Measurements from ENCODE around the gene SPG7. TPM values are rescaled to one million over a fixed set of nuclear protein-coding genes. Genes with fewer than 3 reads are reported as not detected.

SPG7 gene
- total and polyA plus RNA-seq, 2 donors (not counting 1 experiment from before 2014, with no cell fraction given), result 35.1 to 107 TPM

DNA sequence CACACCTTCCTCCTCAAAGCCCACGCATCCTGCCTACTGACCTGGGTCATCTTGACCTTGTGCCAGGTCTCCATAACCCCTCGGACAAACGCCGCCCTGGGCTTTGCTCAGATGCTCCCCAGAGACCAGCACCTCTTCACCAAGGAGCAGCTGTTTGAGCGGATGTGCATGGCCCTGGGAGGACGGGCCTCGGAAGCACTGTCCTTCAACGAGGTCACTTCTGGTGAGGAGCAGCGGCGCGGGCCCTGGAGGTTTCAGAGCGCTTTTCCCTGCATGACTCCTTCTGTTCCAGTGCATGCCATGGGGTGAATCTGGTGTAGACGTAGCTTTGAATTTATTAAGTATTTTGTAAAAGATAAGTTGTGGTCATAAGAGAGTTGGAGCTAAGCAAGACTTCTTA lies 44.7 kb downstream of the SPG7 start:
- H3K9me3 ChIP-seq (ENCODE audit: control insufficient read depth, insufficient read depth, low read depth, low read length), result no peaks in the 10 kb centered on the region
- no peak for TF ChIP-seq EZH2 (IDR thresholded peaks at IDR 0.05; ENCODE audit: low read length, missing control alignments)
- TF ChIP-seq, protein P1, sequence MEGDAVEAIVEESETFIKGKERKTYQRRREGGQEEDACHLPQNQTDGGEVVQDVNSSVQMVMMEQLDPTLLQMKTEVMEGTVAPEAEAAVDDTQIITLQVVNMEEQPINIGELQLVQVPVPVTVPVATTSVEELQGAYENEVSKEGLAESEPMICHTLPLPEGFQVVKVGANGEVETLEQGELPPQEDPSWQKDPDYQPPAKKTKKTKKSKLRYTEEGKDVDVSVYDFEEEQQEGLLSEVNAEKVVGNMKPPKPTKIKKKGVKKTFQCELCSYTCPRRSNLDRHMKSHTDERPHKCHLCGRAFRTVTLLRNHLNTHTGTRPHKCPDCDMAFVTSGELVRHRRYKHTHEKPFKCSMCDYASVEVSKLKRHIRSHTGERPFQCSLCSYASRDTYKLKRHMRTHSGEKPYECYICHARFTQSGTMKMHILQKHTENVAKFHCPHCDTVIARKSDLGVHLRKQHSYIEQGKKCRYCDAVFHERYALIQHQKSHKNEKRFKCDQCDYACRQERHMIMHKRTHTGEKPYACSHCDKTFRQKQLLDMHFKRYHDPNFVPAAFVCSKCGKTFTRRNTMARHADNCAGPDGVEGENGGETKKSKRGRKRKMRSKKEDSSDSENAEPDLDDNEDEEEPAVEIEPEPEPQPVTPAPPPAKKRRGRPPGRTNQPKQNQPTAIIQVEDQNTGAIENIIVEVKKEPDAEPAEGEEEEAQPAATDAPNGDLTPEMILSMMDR (conservative IDR thresholded peaks at IDR 0.05 in 1 of 2, IDR thresholded peaks at IDR 0.05 in 1 of 2; ENCODE audit: low read depth in 1 of 2, low read length in 2 of 2), result no peak
- H3K4me3 ChIP-seq (replicated peaks in 1 of 4; ENCODE audit: control extremely low read depth in 1 of 4, insufficient read depth in 1 of 4, low read depth in 3 of 4, low read length in 4 of 4), result no peak overlapping the region
- no peak overlapping the region for H2AFZ ChIP-seq (ENCODE audit: low read length)
- H3K4me1 ChIP-seq (ENCODE audit: control insufficient read depth, extremely low read depth, insufficient read depth, low read length), result no peaks in the 10 kb centered on the region
- H3K27ac ChIP-seq (ENCODE audit: insufficient read depth, low read length), result no peak overlapping the region
- no peak for DNase-seq (ENCODE audit: low read depth in 2 of 2)
- peaks cover 34% of the 10 kb centered on the region for H3K36me3 ChIP-seq (ENCODE audit: control insufficient read depth, insufficient read depth, low read length)
- no peak overlapping the region for H3K4me2 ChIP-seq (ENCODE audit: extremely low read depth, insufficient read depth, low read length)
- H3K9ac ChIP-seq (ENCODE audit: insufficient read depth, low read length), result no peak overlapping the region
- H3K79me2 ChIP-seq (ENCODE audit: control insufficient read depth, insufficient read depth, low read length), result no peaks in the 10 kb centered on the region
- H4K20me1 ChIP-seq (ENCODE audit: control insufficient read depth, extremely low read depth, insufficient read depth, low read length), result no peaks in the 10 kb centered on the region
- H3K27me3 ChIP-seq (ENCODE audit: control insufficient read depth, insufficient read depth, low read length), result no peaks in the 10 kb centered on the region

- TF ChIP-seq EZH2 (IDR thresholded peaks at IDR 0.05; ENCODE audit: low read length, missing control alignments), result no peak
- TF ChIP-seq, protein P1 (conservative IDR thresholded peaks at IDR 0.05 in 1 of 2, IDR thresholded peaks at IDR 0.05 in 1 of 2; ENCODE audit: low read depth in 1 of 2, low read length in 2 of 2), result no peak
- Histone ChIP-seq H3K27ac (ENCODE audit: insufficient read depth, low read length) (no peak overlapping the region), H3K36me3 (ENCODE audit: control insufficient read depth, insufficient read depth, low read length) (peaks cover 31% of the 10 kb centered on the region), H3K4me2 (ENCODE audit: extremely low read depth, insufficient read depth, low read length) (no peak overlapping the region), H3K4me3 (replicated peaks in 1 of 4; ENCODE audit: control extremely low read depth in 1 of 4, insufficient read depth in 1 of 4, low read depth in 3 of 4, low read length in 4 of 4) (no peak overlapping the region), H3K4me1 (ENCODE audit: control insufficient read depth, extremely low read depth, insufficient read depth, low read length) (peaks cover under 1% of the 10 kb centered on the region), H3K9ac (ENCODE audit: insufficient read depth, low read length) (no peak overlapping the region), H3K27me3 (ENCODE audit: control insufficient read depth, insufficient read depth, low read length) (no peaks in the 10 kb centered on the region), H3K9me3 (ENCODE audit: control insufficient read depth, insufficient read depth, low read depth, low read length) (no peaks in the 10 kb centered on the region), H2AFZ (ENCODE audit: low read length) (no peak overlapping the region), H4K20me1 (ENCODE audit: control insufficient read depth, extremely low read depth, insufficient read depth, low read length) (no peaks in the 10 kb centered on the region), H3K79me2 (ENCODE audit: control insufficient read depth, insufficient read depth, low read length) (no peaks in the 10 kb centered on the region)
- DNase-seq (ENCODE audit: low read depth in 2 of 2), result no peak
Measured at GRCh38 chr16:89553733-89554132, 45.5 kb downstream of the SPG7 start.

DNA sequence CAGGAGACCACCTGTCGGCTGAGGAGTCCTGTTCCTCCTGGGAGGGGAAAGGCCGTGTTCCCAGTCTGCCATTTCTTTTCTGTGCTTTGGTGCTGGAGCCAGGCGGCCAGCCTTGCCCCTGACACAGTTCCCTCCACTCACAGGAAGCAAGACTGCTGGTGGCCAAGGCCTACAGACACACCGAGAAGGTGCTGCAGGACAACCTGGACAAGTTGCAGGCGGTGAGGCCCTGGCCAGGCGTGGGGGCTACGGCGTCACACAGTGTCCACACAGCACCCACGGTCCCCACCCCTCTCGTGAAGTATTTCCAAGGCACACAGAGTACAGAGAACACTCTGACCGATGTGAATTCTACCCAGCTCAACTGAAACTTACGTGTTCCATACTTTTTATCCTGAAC lies 46.1 kb downstream of the SPG7 start:
- no peaks in the 10 kb centered on the region for H3K9me3 ChIP-seq (ENCODE audit: control insufficient read depth, insufficient read depth, low read depth, low read length)
- peaks cover 31% of the 10 kb centered on the region for H3K36me3 ChIP-seq (ENCODE audit: control insufficient read depth, insufficient read depth, low read length)
- H3K27me3 ChIP-seq (ENCODE audit: control insufficient read depth, insufficient read depth, low read length), result no peaks in the 10 kb centered on the region
- H3K4me1 ChIP-seq (ENCODE audit: control insufficient read depth, extremely low read depth, insufficient read depth, low read length), result peaks cover 3% of the 10 kb centered on the region
- H3K9ac ChIP-seq (ENCODE audit: insufficient read depth, low read length), result no peak overlapping the region
- no peak overlapping the region for H3K4me2 ChIP-seq (ENCODE audit: extremely low read depth, insufficient read depth, low read length)
- H3K79me2 ChIP-seq (ENCODE audit: control insufficient read depth, insufficient read depth, low read length), result no peaks in the 10 kb centered on the region
- H3K4me3 ChIP-seq (replicated peaks in 1 of 4; ENCODE audit: control extremely low read depth in 1 of 4, insufficient read depth in 1 of 4, low read depth in 3 of 4, low read length in 4 of 4), result no peak overlapping the region
- TF ChIP-seq EZH2 (IDR thresholded peaks at IDR 0.05; ENCODE audit: low read length, missing control alignments), result no peak
- TF ChIP-seq, protein P1 (conservative IDR thresholded peaks at IDR 0.05 in 1 of 2, IDR thresholded peaks at IDR 0.05 in 1 of 2; ENCODE audit: low read depth in 1 of 2, low read length in 2 of 2), result no peak
- H4K20me1 ChIP-seq (ENCODE audit: control insufficient read depth, extremely low read depth, insufficient read depth, low read length), result no peaks in the 10 kb centered on the region
- no peak for DNase-seq (ENCODE audit: low read depth in 2 of 2)
- H2AFZ ChIP-seq (ENCODE audit: low read length), result no peak overlapping the region
- no peak overlapping the region for H3K27ac ChIP-seq (ENCODE audit: insufficient read depth, low read length)
